Osteoblast (primary cell): ENCODE results near the gene SAMD10. TPM values are rescaled to one million over a fixed set of nuclear protein-coding genes. Genes with fewer than 3 reads are reported as not detected.
A peak's percentile ranks its signal among the peaks of the same experiment; 100 is the strongest.

Experiments used
- DNase-seq: peaks from one replicate; pipeline ENCODE4 v3.0.0; 2011; ENCODE audit warnings: low spot score, mixed read lengths; ENCODE audit not compliant: insufficient read length; ENCODE audit errors: missing footprints
- H2AFZ ChIP-seq: 2 replicates; pipeline ENCODE4 v1.6.0; 2011; ENCODE audit warnings: mild to moderate bottlenecking, low read length
- H3K27ac ChIP-seq: 2 replicates; pipeline ENCODE4 v1.5.1; 2011; ENCODE audit warnings: mild to moderate bottlenecking, low read depth, low read length, moderate library complexity
- H3K27me3 ChIP-seq: 2 replicates; pipeline ENCODE4 v1.6.0; 2012; ENCODE audit warnings: mild to moderate bottlenecking, control low read depth, inconsistent platforms, low read length, moderate library complexity; ENCODE audit not compliant: insufficient read depth
- H3K36me3 ChIP-seq: 2 replicates; pipeline ENCODE4 v1.5.1; 2011; ENCODE audit warnings: mild to moderate bottlenecking, low read length, control low read depth, moderate library complexity; ENCODE audit not compliant: insufficient read depth
- H3K4me1 ChIP-seq: 2 replicates; pipeline ENCODE4 v1.5.1; 2011; ENCODE audit warnings: mild to moderate bottlenecking, low read length, control low read depth, moderate library complexity; ENCODE audit not compliant: insufficient read depth
- H3K4me2 ChIP-seq: 2 replicates; pipeline ENCODE4 v1.6.0; 2011; ENCODE audit warnings: mild to moderate bottlenecking, low read length; ENCODE audit not compliant: insufficient read depth
- H3K4me3 ChIP-seq: fragments of 200-600 bp; sonication (generic); 3 replicates; pipeline ENCODE4 v1.5.1; 2012; ENCODE audit warnings: mild to moderate bottlenecking, low read length, inconsistent platforms; ENCODE audit not compliant: insufficient read depth
- H3K79me2 ChIP-seq: 2 replicates; pipeline ENCODE4 v1.6.0; 2012; ENCODE audit warnings: mild to moderate bottlenecking, low read length, control low read depth, inconsistent platforms; ENCODE audit not compliant: insufficient read depth
- H3K9me3 ChIP-seq: 2 replicates; pipeline ENCODE4 v1.5.1; 2011; ENCODE audit warnings: low read depth, low read length, control low read depth
- H4K20me1 ChIP-seq: 2 replicates; pipeline ENCODE4 v1.6.0; 2012; ENCODE audit warnings: mild to moderate bottlenecking, low read length, control low read depth; ENCODE audit not compliant: insufficient read depth
- total RNA-seq: library from RNA; depleted of rRNA; stranded (reverse); fragments of >200 nt; gene quantifications from 2 replicates; pipeline ENCODE4 v1.2.3, GENCODE V29; 2012
- TF ChIP-seq, protein P1 (sequence below): IDR thresholded peaks from 2 replicates; pipeline ENCODE4 v1.5.1; 2011; ENCODE audit warnings: mild to moderate bottlenecking, low read depth, low read length, moderate library complexity; ENCODE audit errors: extremely low read depth

The SAMD10 gene
- total RNA-seq, 1 donor: 1.4 TPM

DNA sequence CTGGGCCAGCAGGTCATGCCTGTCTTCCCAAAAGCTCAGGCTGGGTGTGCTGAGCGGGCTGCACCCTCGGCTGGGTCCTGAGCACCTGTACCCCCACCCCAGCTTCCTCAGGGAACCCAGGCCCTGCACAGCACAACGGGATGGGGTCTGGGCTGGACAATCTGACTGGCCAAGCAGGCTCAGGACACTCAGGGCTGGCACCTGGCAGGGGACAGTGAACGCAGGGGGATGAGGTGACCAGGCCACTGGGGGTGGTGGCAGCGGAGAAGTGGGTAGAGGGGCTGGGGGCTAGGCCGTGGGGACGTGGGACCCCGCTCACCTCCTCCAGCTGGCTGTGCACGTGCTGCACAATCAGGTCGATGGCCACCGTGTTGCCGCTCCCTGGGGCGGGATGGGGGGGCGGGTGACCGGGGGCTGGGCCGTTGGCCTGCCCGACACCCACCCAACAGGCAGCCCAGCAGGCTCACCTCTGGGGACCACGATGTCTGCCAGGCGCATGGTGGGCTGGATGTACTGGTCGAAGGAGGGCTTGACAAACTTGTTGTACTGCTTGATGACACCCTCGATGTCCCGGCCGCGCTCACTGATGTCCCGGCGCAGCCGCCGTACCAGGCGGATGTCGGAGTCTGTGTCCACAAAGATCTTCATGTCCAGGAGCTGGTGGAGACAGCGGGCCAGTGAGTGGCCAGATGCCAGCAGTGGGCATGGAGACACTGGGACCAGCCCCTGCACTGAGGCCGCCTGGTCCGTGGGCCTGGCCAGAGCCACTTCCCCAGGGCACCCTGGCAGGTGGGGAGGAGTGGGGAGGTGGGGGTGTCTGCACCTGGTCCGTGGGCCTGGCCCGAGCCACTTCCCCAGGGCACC, 35.1 kb downstream of the SAMD10 start:
- no peaks in the 10 kb centered on the region for H3K27me3 ChIP-seq
- no peak overlapping the region for H3K4me2 ChIP-seq
- peaks cover 8% of the 10 kb centered on the region for H3K4me1 ChIP-seq
- no peak overlapping the region for H3K4me3 ChIP-seq
- DNase-seq: no peak
- H3K79me2 ChIP-seq: peaks cover 53% of the 10 kb centered on the region
- H4K20me1 ChIP-seq: peaks cover 70% of the 10 kb centered on the region
- no peaks in the 10 kb centered on the region for H3K9me3 ChIP-seq
- TF ChIP-seq, protein P1, sequence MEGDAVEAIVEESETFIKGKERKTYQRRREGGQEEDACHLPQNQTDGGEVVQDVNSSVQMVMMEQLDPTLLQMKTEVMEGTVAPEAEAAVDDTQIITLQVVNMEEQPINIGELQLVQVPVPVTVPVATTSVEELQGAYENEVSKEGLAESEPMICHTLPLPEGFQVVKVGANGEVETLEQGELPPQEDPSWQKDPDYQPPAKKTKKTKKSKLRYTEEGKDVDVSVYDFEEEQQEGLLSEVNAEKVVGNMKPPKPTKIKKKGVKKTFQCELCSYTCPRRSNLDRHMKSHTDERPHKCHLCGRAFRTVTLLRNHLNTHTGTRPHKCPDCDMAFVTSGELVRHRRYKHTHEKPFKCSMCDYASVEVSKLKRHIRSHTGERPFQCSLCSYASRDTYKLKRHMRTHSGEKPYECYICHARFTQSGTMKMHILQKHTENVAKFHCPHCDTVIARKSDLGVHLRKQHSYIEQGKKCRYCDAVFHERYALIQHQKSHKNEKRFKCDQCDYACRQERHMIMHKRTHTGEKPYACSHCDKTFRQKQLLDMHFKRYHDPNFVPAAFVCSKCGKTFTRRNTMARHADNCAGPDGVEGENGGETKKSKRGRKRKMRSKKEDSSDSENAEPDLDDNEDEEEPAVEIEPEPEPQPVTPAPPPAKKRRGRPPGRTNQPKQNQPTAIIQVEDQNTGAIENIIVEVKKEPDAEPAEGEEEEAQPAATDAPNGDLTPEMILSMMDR: no peak
- H3K36me3 ChIP-seq: peaks cover 20% of the 10 kb centered on the region
- H2AFZ ChIP-seq: no peak overlapping the region
- no peak overlapping the region for H3K27ac ChIP-seq

DNA sequence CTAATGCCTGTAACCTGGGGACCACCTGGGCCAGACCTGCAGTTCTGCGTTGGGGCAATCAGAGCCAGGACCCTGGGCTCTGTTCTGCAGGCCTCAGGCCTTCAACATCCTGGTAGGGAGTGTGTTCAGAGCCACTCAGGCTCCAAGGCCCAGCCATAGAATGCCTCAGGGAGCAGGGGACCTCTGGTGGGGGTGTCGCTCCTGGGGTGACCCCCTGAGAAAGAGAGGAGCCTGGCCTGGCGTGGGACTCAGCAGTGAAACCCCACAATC, 35.7 kb downstream of the SAMD10 start:
- DNase-seq: no peak
- H3K4me3 ChIP-seq: no peak overlapping the region
- peaks cover 20% of the 10 kb centered on the region for H3K36me3 ChIP-seq
- no peak overlapping the region for H3K4me2 ChIP-seq
- no peak overlapping the region for H3K27ac ChIP-seq
- peaks cover 3% of the 10 kb centered on the region for H3K4me1 ChIP-seq
- H3K9me3 ChIP-seq: no peaks in the 10 kb centered on the region
- no peaks in the 10 kb centered on the region for H3K27me3 ChIP-seq
- H4K20me1 ChIP-seq: peaks cover 70% of the 10 kb centered on the region
- no peak overlapping the region for H2AFZ ChIP-seq
- H3K79me2 ChIP-seq: peaks cover 50% of the 10 kb centered on the region
- TF ChIP-seq, protein P1: no peak

DNA sequence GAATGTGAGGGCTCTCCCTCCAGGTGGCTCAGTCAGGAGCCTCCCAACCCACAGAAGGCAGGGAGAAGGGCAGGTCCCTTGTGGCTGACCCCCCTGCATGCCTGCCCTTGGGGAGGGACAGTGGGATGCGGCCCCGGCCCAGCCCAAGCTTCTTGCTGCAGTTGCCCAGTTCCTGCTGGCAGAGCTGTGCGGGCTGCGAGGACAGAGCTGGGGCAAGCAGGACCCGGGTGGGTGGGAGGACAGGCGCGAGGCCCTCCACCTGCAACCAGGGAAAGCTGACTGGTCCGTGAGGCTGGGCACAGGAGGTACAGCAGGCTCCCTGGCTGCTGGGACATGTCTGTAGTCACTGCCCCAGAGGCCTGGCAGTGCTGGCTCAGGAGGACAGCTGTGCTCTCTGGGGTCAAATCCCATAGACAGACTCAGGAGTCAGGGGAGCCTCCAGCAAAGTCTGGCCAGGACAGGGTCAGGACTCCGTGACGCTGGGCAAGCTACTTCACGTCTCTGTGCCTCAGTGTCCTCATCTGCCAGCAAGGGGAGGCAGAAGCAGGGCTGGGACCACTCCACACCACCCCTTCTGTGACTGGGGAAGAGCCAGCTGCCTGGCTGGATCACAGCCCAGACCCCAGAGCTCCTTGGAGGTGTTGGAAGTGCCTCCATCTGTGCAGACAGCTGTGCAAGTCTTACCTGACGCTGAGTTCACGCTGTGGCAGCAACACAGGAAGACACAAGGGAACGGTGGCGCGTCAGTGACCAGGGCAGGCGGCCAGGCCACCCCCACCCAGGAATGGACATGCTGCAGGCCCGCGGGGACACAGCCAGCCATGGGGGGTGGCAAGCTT, 36.3 kb downstream of the SAMD10 start:
- Histone ChIP-seq H3K79me2 (peaks cover 48% of the 10 kb centered on the region), H4K20me1 (peaks cover 65% of the 10 kb centered on the region), H3K4me3 (no peak overlapping the region), H3K27ac (no peak overlapping the region), H3K27me3 (no peaks in the 10 kb centered on the region), H3K4me1 (no peaks in the 10 kb centered on the region), H3K9me3 (no peaks in the 10 kb centered on the region), H3K4me2 (no peak overlapping the region), H3K36me3 (peaks cover 20% of the 10 kb centered on the region), H2AFZ (no peak overlapping the region)
- peak; percentile 81 for DNase-seq
- TF ChIP-seq, protein P1: no peak
